Kidney epithelial cell (primary cell): Measurements from ENCODE around the gene MELK. TPM values are rescaled to one million over a fixed set of nuclear protein-coding genes. Genes with fewer than 3 reads are reported as not detected.

ENCODE experiments used
- DNase-seq: peaks from one replicate; pipeline ENCODE4 v3.0.0-alpha.2; 2010; ENCODE audit warnings: low read depth
- H3K27me3 ChIP-seq: 2 replicates; pipeline ENCODE4 v1.6.0; 2011; ENCODE audit warnings: low read length; ENCODE audit not compliant: control insufficient read depth, insufficient read depth
- H3K36me3 ChIP-seq: 2 replicates; pipeline ENCODE4 v1.5.1; 2011; ENCODE audit warnings: low read length; ENCODE audit not compliant: control insufficient read depth, insufficient read depth
- H3K4me3 ChIP-seq: 2 replicates; pipeline ENCODE4 v1.5.1; 2011; ENCODE audit warnings: low read depth, mild to moderate bottlenecking, control low read depth, low read length
- CTCF ChIP-seq: IDR thresholded peaks from 2 replicates; pipeline ENCODE4 v1.5.1; 2011; ENCODE audit warnings: mild to moderate bottlenecking, moderate library complexity, low read length, control low read depth, inconsistent platforms; ENCODE audit not compliant: insufficient read depth, poor library complexity, severe bottlenecking
- total RNA-seq: library from RNA; depleted of rRNA; stranded (reverse); fragments of >200 nt; gene quantifications from 2 replicates; pipeline ENCODE4 v1.2.3, GENCODE V29; 2015

Gene MELK
- total RNA-seq, 1 donor from 2014 or later, result 15.0 TPM

DNA sequence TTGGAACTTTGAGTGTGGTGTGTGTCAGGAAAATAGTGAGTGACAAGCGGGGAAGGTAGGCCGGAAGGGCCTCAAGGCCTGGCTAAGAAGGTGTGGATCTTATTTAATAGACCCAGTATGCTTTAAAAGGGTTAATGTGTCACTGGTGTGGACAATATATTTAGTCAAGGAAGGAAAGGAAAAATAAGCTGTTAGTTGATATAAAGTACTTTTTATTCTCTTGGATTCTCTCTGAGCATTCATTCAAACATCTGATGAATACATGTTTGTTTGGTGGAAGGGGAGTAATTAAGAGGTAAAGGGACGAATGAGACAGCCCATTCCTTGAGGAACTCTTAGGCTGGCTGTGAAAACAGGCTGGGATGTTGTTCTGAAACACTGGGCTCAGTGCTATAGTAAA is 98.9 kb downstream of the MELK start:
- H3K4me3 ChIP-seq, result no peak overlapping the region
- DNase-seq, result no peak
- no peaks in the 10 kb centered on the region for H3K27me3 ChIP-seq
- H3K36me3 ChIP-seq, result no peaks in the 10 kb centered on the region
- TF ChIP-seq CTCF, result no peak

GRCh38 chr9:36676091-36676490 is 103.4 kb downstream of the MELK start:
- TF ChIP-seq CTCF, result no peak
- H3K27me3 ChIP-seq, result no peaks in the 10 kb centered on the region
- H3K36me3 ChIP-seq, result no peaks in the 10 kb centered on the region
- DNase-seq, result no peak
- H3K4me3 ChIP-seq, result no peak overlapping the region

DNA sequence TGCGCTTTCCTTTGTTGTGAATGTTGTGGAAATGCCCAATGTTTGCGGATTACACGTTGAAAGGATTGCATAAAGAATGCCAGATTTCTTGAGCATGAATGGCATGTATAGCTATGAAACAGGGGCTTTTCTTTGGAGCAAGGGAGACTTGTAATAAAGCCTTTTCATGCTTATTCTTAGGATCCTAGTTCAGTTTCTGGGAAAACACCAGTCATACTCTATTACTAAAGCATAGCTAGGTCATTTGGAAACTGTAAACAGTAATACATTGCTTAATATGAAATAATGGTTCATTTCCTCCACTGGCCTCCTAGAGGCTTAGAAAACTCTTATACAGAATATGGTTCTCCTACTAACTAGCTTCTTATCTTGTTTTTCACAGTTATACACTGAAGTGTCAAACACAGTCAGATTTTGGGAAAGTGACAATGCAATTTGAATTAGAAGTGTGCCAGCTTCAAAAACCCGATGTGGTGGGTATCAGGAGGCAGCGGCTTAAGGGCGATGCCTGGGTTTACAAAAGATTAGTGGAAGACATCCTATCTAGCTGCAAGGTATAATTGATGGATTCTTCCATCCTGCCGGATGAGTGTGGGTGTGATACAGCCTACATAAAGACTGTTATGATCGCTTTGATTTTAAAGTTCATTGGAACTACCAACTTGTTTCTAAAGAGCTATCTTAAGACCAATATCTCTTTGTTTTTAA is 104.2 kb downstream of the MELK start:
- Histone ChIP-seq H3K4me3 (no peak overlapping the region), H3K27me3 (no peaks in the 10 kb centered on the region), H3K36me3 (no peaks in the 10 kb centered on the region)
- no peak for TF ChIP-seq CTCF
- DNase-seq, result no peak

DNA sequence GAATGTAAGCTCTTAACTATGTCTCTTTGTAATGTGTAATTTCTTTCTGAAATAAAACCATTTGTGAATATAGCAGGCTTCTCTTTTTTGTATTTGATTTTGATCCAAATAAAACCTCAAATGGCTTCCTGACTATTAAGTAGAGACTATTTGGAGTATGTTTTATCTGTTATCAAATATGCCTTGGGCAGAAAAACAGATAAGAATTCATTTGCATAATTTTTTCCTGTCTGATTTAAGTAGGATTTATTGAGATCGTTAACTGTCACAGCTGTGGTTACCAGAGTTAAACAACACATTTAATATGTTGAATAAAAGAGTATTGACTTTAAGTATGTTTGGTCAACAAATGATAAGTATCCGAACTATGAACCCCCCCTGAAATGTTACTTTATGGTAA is 104.9 kb downstream of the MELK start:
- no peaks in the 10 kb centered on the region for H3K27me3 ChIP-seq
- DNase-seq, result no peak
- TF ChIP-seq CTCF, result no peak
- no peak overlapping the region for H3K4me3 ChIP-seq
- H3K36me3 ChIP-seq, result no peaks in the 10 kb centered on the region

GRCh38 chr9:36679710-36680109 is 107.0 kb downstream of the MELK start:
- Histone ChIP-seq H3K4me3 (no peak overlapping the region), H3K27me3 (no peaks in the 10 kb centered on the region), H3K36me3 (no peaks in the 10 kb centered on the region)
- TF ChIP-seq CTCF, result no peak
- no peak for DNase-seq

DNA sequence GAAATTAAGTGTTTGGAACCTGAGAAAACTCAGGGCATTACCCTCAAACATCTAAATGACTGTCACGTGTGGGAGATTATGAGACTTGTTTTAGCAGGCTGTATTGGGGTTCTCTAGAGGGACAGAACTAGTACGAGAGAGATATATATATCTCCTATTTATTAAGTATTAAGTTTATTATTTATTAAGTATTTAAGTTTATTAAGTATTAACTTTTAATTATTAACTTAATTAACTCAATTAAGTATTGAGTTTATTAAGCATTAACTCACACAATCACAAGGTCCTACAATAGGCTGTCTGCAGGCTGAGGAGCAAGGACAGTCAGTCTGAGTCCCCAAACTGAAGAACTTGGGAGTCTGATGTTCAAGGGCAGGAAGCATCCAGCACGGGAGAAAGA is 113.8 kb downstream of the MELK start:
- H3K27me3 ChIP-seq, result no peaks in the 10 kb centered on the region
- no peak for DNase-seq
- H3K36me3 ChIP-seq, result no peaks in the 10 kb centered on the region
- no peak overlapping the region for H3K4me3 ChIP-seq
- TF ChIP-seq CTCF, result no peak
